ENCODE results near the gene CDH9. TPM values are rescaled to one million over a fixed set of nuclear protein-coding genes. Genes with fewer than 3 reads are reported as not detected.

The CDH9 gene
- total and polyA plus RNA-seq, 2 of the 13 experiments (the other 11 are each of a cell fraction or from before 2014, with no cell fraction given): 0.03 to 0.24 TPM

DNA sequence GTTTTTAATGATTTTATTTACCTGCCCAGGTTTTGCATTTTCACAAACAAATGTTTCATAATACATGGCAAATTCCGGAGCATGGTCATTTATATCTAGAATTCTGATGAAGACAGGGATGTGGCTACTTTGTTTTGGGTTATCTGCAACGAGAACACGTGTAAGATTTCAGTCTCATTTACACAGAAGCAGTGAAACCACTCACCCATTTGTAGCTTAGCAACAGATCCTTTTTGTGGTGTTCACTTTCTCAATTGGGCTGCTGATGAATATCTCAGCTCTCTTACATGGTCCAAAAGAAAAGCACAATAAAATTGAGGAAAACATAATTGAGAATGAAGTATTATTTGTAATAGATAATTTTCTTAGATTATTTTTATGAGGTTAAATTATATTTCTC is 148.6 kb downstream of the CDH9 start:
- H3K4me1 ChIP-seq (ENCODE audit: insufficient read depth, low read length): no peaks in the 10 kb centered on the region

More for the DNA sequence above, 148.6 kb downstream of the CDH9 start:
- ChIA-PET CTCF (ENCODE audit: low intra/inter-chr PET ratio, low total read pairs) (no interaction called here), POLR2A (no interaction called here)
- H3K4me2 ChIP-seq (ENCODE audit: low read depth, low read length): no peak overlapping the region
- TF ChIP-seq ZBTB38 (CRISPR knock-in tag; IDR thresholded peaks at IDR 0.05) (no peak), MIER2 (CRISPR knock-in tag; IDR thresholded peaks at IDR 0.05) (no peak), HOXA9 (CRISPR knock-in tag; IDR thresholded peaks at IDR 0.05; ENCODE audit: borderline replicate concordance) (no peak), ZNF563 (CRISPR knock-in tag; IDR thresholded peaks at IDR 0.05) (no peak), MAFF (IDR thresholded peaks at IDR 0.05; ENCODE audit: low read depth, low read length) (no peak), ZBTB1 (CRISPR knock-in tag; IDR thresholded peaks at IDR 0.05; ENCODE audit: borderline replicate concordance) (no peak), FIP1L1 (IDR thresholded peaks at IDR 0.05; ENCODE audit: borderline replicate concordance, insufficient read depth, low read depth, low read length) (no peak), DR1 (CRISPR knock-in tag; IDR thresholded peaks at IDR 0.05) (no peak), JARID2 (CRISPR knock-in tag; IDR thresholded peaks at IDR 0.05; ENCODE audit: insufficient replicate concordance) (no peak), MXD4 (CRISPR knock-in tag; IDR thresholded peaks at IDR 0.05) (no peak), ZUFSP (CRISPR knock-in tag; IDR thresholded peaks at IDR 0.05; ENCODE audit: borderline replicate concordance) (no peak), ATF5 (CRISPR knock-in tag; IDR thresholded peaks at IDR 0.05; ENCODE audit: low read depth) (no peak), ONECUT2 (CRISPR knock-in tag; IDR thresholded peaks at IDR 0.05) (no peak), ZNF354B (CRISPR knock-in tag; IDR thresholded peaks at IDR 0.05) (no peak), TOPORS (CRISPR knock-in tag; IDR thresholded peaks at IDR 0.05) (no peak)
- TF ChIP-seq, protein P1, sequence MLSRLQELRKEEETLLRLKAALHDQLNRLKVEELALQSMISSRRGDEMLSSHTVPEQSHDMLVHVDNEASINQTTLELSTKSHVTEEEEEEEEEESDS (CRISPR knock-in tag; IDR thresholded peaks at IDR 0.05; ENCODE audit: borderline replicate concordance): no peak
- TF ChIP-seq, protein P2, sequence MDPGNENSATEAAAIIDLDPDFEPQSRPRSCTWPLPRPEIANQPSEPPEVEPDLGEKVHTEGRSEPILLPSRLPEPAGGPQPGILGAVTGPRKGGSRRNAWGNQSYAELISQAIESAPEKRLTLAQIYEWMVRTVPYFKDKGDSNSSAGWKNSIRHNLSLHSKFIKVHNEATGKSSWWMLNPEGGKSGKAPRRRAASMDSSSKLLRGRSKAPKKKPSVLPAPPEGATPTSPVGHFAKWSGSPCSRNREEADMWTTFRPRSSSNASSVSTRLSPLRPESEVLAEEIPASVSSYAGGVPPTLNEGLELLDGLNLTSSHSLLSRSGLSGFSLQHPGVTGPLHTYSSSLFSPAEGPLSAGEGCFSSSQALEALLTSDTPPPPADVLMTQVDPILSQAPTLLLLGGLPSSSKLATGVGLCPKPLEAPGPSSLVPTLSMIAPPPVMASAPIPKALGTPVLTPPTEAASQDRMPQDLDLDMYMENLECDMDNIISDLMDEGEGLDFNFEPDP (CRISPR knock-in tag; conservative IDR thresholded peaks at IDR 0.05): no peak
- H3K9ac ChIP-seq (ENCODE audit: insufficient read depth, low read depth, low read length): no peak overlapping the region
- in situ Hi-C loops (cut with HindIII; ENCODE audit: extremely low pct_ligation_motif_present, low pct_unique_long_range_greater_than_20kb): no loop called here
- 2% methylated on average over 3 of the region's 3 CpGs for WGBS (ENCODE audit: low lambda C conversion rate)
- H3K27me3 ChIP-seq (ENCODE audit: control insufficient read depth in 1 of 2, insufficient read depth in 2 of 2, low read length in 2 of 2): no peaks in the 10 kb centered on the region
- H2AFZ ChIP-seq (ENCODE audit: low read length): no peak overlapping the region
- no peaks in the 10 kb centered on the region for H3K36me3 ChIP-seq (replicated peaks in 1 of 2; ENCODE audit: control insufficient read depth in 1 of 2, insufficient read depth in 2 of 2, low read length in 2 of 2)
- FAIRE-seq: no peak
- no peak for ATAC-seq
- intact Hi-C loops (cut with micrococcal nuclease; ENCODE audit: unreplicated experiment): no loop called here
- no peak for DNase-seq (ENCODE audit: low spot score)
- no peaks in the 10 kb centered on the region for H4K20me1 ChIP-seq (ENCODE audit: insufficient read depth, low read length)
- H3K4me3 ChIP-seq (replicated peaks in 1 of 3; ENCODE audit: insufficient read depth in 1 of 3, low read depth in 2 of 3, low read length in 3 of 3): no peak overlapping the region
- no peak overlapping the region for H3K27ac ChIP-seq (ENCODE audit: extremely low read length, insufficient read depth, low read length)
- no peaks in the 10 kb centered on the region for H3K79me2 ChIP-seq (ENCODE audit: insufficient read depth, low read length)
- BruUV-seq (replicated peaks): no TSS peak
- H3K9me3 ChIP-seq (ENCODE audit: low read length): no peaks in the 10 kb centered on the region

All from HepG2 (cell line).